ENCODE measurements around the gene PLAAT2. TPM values are rescaled to one million over a fixed set of nuclear protein-coding genes. Genes with fewer than 3 reads are reported as not detected.

Gene PLAAT2
- total RNA-seq, 4 donors from 2014 or later: not detected

- H3K4me1 ChIP-seq: peaks cover 7 to 22% (median 9%) of the 10 kb centered on the region in 4 donors
- H3K9me3 ChIP-seq: peaks cover 0 to 4% (median 4%) of the 10 kb centered on the region in 4 donors
- H3K27ac ChIP-seq (replicated peaks in 1 of 4): no peak overlapping the region
- TF ChIP-seq EP300 (IDR thresholded peaks at IDR 0.05) (no peak), POLR2A (IDR thresholded peaks at IDR 0.05; ENCODE audit: low read depth) (no peak), POLR2AphosphoS5 (IDR thresholded peaks at IDR 0.05) (no peak)
- TF ChIP-seq, protein P1, sequence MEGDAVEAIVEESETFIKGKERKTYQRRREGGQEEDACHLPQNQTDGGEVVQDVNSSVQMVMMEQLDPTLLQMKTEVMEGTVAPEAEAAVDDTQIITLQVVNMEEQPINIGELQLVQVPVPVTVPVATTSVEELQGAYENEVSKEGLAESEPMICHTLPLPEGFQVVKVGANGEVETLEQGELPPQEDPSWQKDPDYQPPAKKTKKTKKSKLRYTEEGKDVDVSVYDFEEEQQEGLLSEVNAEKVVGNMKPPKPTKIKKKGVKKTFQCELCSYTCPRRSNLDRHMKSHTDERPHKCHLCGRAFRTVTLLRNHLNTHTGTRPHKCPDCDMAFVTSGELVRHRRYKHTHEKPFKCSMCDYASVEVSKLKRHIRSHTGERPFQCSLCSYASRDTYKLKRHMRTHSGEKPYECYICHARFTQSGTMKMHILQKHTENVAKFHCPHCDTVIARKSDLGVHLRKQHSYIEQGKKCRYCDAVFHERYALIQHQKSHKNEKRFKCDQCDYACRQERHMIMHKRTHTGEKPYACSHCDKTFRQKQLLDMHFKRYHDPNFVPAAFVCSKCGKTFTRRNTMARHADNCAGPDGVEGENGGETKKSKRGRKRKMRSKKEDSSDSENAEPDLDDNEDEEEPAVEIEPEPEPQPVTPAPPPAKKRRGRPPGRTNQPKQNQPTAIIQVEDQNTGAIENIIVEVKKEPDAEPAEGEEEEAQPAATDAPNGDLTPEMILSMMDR (IDR thresholded peaks at IDR 0.05): no peak
- no peak overlapping the region for H3K4me3 ChIP-seq
- intact Hi-C loops (cut with DNase I): no loop called here
- WGBS: 52% methylated on average over 4 of the region's 4 CpGs
- no peak for DNase-seq (ENCODE audit: extremely low spot score)
- no peaks in the 10 kb centered on the region for H3K36me3 ChIP-seq
- no peaks in the 10 kb centered on the region for H3K27me3 ChIP-seq
Observed at GRCh38 chr11:63504933-63505586, 58.1 kb downstream of the PLAAT2 start.

DNA sequence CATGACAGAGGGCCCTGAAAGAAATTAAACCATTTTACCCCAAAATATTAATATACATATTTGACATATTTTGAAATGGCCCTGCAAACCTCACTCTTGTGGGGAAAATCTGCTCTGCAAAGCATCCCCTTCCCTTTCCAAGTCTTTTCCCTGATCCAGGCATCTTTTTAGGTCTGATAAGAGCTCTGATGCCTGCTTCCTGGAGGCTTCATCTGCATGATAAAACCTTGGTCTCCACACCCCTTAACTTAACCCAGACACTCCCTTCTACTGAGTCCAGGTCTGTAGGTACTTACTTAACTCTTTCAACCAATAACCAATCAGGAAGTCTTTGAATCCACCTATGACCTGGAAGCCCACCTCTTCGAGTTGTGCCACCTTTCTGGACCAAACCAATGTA is 59.1 kb downstream of the PLAAT2 start:
- Histone ChIP-seq H3K27me3 (no peaks in the 10 kb centered on the region), H3K4me1 (peaks cover 6 to 20% (median 8%) of the 10 kb centered on the region in 4 donors), H3K36me3 (no peaks in the 10 kb centered on the region), H3K4me3 (no peak overlapping the region), H3K27ac (replicated peaks in 1 of 4) (no peak overlapping the region), H3K9me3 (peaks cover 0 to 12% (median 9%) of the 10 kb centered on the region in 4 donors)
- WGBS: 100% methylated on average over 1 of the region's 1 CpG
- DNase-seq (ENCODE audit: extremely low spot score): no peak
- TF ChIP-seq EP300 (IDR thresholded peaks at IDR 0.05): no peak
- TF ChIP-seq, protein P1 (IDR thresholded peaks at IDR 0.05): no peak
- TF ChIP-seq POLR2AphosphoS5 (IDR thresholded peaks at IDR 0.05): no peak
- no peak for TF ChIP-seq POLR2A (IDR thresholded peaks at IDR 0.05; ENCODE audit: low read depth)
- intact Hi-C loops (cut with DNase I): no loop called here

DNA sequence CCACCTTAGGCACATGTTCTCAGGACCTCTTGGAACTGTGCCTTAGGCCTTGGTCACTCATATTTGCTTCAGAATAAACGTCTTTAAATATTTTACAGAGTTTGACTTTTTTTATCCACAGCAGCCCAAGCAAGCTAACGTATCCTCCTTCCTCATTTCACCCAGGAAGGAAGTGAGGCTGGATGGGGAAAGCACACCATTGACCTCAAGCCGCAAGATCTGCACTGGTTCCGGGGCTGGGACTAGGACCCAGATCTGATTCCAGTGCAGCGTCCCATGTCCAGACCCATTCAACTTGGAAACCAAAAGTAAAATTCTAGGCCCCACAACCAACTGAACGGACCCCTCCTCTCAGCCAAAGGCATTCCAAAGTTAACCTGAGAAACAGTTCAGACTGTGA is 59.7 kb downstream of the PLAAT2 start:
- peaks cover 6 to 20% (median 8%) of the 10 kb centered on the region in 4 donors for H3K4me1 ChIP-seq
- no peaks in the 10 kb centered on the region for H3K36me3 ChIP-seq
- intact Hi-C loops (cut with DNase I): no loop called here
- no peaks in the 10 kb centered on the region for H3K27me3 ChIP-seq
- no peak overlapping the region for H3K4me3 ChIP-seq
- H3K9me3 ChIP-seq: peaks cover 0 to 12% (median 9%) of the 10 kb centered on the region in 4 donors
- WGBS: 77% methylated on average over 6 of the region's 6 CpGs
- TF ChIP-seq, protein P1 (IDR thresholded peaks at IDR 0.05): no peak
- TF ChIP-seq POLR2A (IDR thresholded peaks at IDR 0.05; ENCODE audit: low read depth) (no peak), EP300 (IDR thresholded peaks at IDR 0.05) (no peak), POLR2AphosphoS5 (IDR thresholded peaks at IDR 0.05) (no peak)
- no peak overlapping the region for H3K27ac ChIP-seq (replicated peaks in 1 of 4)
- no peak for DNase-seq (ENCODE audit: extremely low spot score)

Other genes starting within 250 kb of the PLAAT2 start
- not detected for gene SLC22A9, start 193.6 kb downstream of the PLAAT2 start, total RNA-seq
- gene PLAAT5, start 72.2 kb downstream of the PLAAT2 start, total RNA-seq: 1 to 10 TPM; 2.7 to 4.6 (median 3.6) TPM
- not detected for gene LGALS12, start 57.3 kb downstream of the PLAAT2 start, total RNA-seq
- 10 to 100 TPM in 3 of 4 donors, 1 to 10 TPM in 1; 9.1 to 28.0 (median 20.1) TPM for gene PLAAT4, start 26.6 kb downstream of the PLAAT2 start, total RNA-seq
- gene PLAAT3, start 51.1 kb upstream of the PLAAT2 start, total RNA-seq: 10 to 100 TPM; 40.3 to 74.8 (median 54.4) TPM
- 100 to 1,000 TPM; 138 to 202 (median 144) TPM for gene ATL3, start 108.0 kb upstream of the PLAAT2 start, total RNA-seq
- 10 to 100 TPM; 79.5 to 97.4 (median 87.1) TPM for gene RTN3, start 118.1 kb upstream of the PLAAT2 start, total RNA-seq
- gene ZFTA, start 205.4 kb upstream of the PLAAT2 start, total RNA-seq: 10 to 100 TPM; 15.8 to 41.9 (median 26.6) TPM